HFFc6 (cell line): Measurements from ENCODE around the gene OSBPL8. TPM values are rescaled to one million over a fixed set of nuclear protein-coding genes. Genes with fewer than 3 reads are reported as not detected.

Experiments
- DNase-seq: peaks from one replicate; pipeline ENCODE4 v3.0.0-alpha.2; 2018
- H3K27ac Mint-ChIP-seq: 2 replicates; pipeline ENCODE4 v1.8.0; 2020; ENCODE audit warnings: mild to moderate bottlenecking, mixed read lengths
- H3K27me3 Mint-ChIP-seq: 2 replicates; pipeline ENCODE4 v1.8.0; 2021; ENCODE audit warnings: mild to moderate bottlenecking, moderate library complexity, mixed read lengths; ENCODE audit not compliant: insufficient read depth
- H3K36me3 Mint-ChIP-seq: 2 replicates; pipeline ENCODE4 v1.8.0; 2021; ENCODE audit warnings: low read depth, mixed read lengths
- H3K4me1 Mint-ChIP-seq: 2 replicates; pipeline ENCODE4 v1.8.0; 2020; ENCODE audit warnings: low read depth, mixed read lengths
- H3K4me3 Mint-ChIP-seq: 2 replicates; pipeline ENCODE4 v1.8.0; 2020; ENCODE audit warnings: mild to moderate bottlenecking, moderate library complexity, mixed read lengths
- H3K9me3 Mint-ChIP-seq: 2 replicates; pipeline ENCODE4 v1.8.0; 2020; ENCODE audit warnings: mild to moderate bottlenecking, mixed read lengths
- total RNA-seq, 6 experiments: library from RNA; stranded (reverse); fragmentation: NEBNext Ultra II Directional; extraction: Animal tissue kit (Norgen Biotek cat#: 25700); gene quantifications; 2 replicates in 1 of 6; 3 replicates in 5 of 6; pipeline ENCODE4 v1.2.3, GENCODE V29; 2021
- TF ChIP-seq, protein P1 (sequence below): fragments of 200-600 bp; sonication (generic); IDR thresholded peaks from 2 replicates; pipeline ENCODE4 v1.5.0; 2021; ENCODE audit warnings: antibody characterized with exemption, mild to moderate bottlenecking

Gene OSBPL8
- total RNA-seq, 6 experiments from 2014 or later: 66.8 to 77.8 (median 71.1) TPM

DNA sequence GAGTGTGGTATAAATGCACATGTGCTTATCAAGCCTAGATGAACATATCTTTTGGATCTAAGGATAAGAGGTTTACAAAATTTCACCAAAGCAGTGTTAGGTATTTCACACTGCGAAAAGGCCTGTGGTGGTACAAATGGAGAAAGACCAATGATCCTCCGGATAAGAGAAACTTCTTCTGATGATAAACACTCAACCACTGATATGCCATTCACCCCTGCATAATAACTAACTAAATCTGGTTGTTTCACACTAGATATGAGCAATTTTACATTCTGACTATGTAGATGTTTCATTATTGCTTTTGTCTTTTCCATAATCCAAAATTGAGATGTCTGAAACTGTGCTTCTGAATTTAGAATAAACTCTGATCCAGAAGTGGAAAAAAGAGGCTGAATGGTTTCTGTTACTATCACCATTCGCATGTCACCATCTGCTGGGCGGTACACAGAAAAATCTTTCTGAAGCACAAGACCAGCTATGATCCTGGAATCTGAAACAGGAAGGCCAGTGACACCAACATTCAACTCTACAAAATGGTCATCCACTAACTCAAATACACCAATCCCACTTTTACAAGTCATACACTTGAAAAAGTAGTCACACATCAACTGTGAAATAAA, 212.7 kb downstream of the OSBPL8 start:
- H3K27ac Mint-ChIP-seq: peak overlapping the region; percentile 92
- H3K36me3 Mint-ChIP-seq: no peaks in the 10 kb centered on the region
- H3K9me3 Mint-ChIP-seq: no peaks in the 10 kb centered on the region
- H3K4me3 Mint-ChIP-seq: peak overlapping the region; percentile 95
- peaks cover 57% of the 10 kb centered on the region for H3K4me1 Mint-ChIP-seq
- TF ChIP-seq, protein P1, sequence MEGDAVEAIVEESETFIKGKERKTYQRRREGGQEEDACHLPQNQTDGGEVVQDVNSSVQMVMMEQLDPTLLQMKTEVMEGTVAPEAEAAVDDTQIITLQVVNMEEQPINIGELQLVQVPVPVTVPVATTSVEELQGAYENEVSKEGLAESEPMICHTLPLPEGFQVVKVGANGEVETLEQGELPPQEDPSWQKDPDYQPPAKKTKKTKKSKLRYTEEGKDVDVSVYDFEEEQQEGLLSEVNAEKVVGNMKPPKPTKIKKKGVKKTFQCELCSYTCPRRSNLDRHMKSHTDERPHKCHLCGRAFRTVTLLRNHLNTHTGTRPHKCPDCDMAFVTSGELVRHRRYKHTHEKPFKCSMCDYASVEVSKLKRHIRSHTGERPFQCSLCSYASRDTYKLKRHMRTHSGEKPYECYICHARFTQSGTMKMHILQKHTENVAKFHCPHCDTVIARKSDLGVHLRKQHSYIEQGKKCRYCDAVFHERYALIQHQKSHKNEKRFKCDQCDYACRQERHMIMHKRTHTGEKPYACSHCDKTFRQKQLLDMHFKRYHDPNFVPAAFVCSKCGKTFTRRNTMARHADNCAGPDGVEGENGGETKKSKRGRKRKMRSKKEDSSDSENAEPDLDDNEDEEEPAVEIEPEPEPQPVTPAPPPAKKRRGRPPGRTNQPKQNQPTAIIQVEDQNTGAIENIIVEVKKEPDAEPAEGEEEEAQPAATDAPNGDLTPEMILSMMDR: peak; percentile 75
- peak; percentile 75 for DNase-seq
- peaks cover 3% of the 10 kb centered on the region; the same call in 1 of the 2 replicates for H3K27me3 Mint-ChIP-seq

DNA sequence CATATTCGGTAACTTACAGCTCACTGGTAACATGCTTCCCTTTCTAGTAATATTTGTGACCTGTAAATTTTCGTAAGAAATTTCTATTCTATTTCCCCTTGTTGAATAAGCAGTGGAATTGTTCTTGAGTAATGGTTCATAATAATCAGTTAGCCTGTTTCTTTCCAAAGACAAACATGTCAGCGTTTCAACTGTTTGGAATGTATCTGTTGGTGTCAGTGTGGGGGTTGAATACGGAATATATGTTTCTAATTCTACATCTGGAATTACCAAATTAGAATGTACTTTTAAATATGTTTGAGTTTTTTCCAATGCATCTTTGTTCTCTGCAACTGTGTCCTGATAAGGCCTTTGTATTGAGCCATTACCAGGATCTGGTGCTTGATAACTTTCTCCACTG, 213.3 kb downstream of the OSBPL8 start:
- Mint-ChIP-seq H3K27me3 (peaks cover 3% of the 10 kb centered on the region; the same call in 1 of the 2 replicates), H3K9me3 (no peaks in the 10 kb centered on the region), H3K4me1 (peaks cover 64% of the 10 kb centered on the region), H3K4me3 (peak overlapping the region; percentile 95), H3K27ac (peak overlapping the region; percentile 92), H3K36me3 (no peaks in the 10 kb centered on the region)
- TF ChIP-seq, protein P1: no peak
- DNase-seq: no peak

DNA sequence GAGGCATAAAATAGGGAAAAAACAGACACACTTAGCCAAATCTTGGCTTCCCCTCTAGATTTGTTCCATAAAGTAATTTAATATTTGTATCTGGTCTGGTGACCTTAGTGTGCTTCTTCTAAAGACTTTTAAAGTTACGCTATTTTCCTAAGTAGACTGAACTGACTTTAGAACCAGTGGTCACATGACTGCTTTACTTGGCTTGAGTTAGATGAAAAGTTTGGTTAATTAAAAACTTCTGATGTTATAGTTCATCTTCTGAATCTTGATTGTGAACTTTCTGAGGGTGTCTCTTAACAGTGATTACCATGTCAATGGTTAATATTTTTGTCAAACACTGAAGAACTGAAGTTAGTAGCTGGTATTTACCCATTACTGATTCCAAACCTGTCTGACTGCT, 214.0 kb downstream of the OSBPL8 start:
- no peaks in the 10 kb centered on the region for H3K9me3 Mint-ChIP-seq
- peaks cover 70% of the 10 kb centered on the region for H3K4me1 Mint-ChIP-seq
- no peak for DNase-seq
- TF ChIP-seq, protein P1: no peak
- peaks cover 3% of the 10 kb centered on the region; the same call in 1 of the 2 replicates for H3K27me3 Mint-ChIP-seq
- H3K27ac Mint-ChIP-seq: peak overlapping the region; percentile 92
- no peaks in the 10 kb centered on the region for H3K36me3 Mint-ChIP-seq
- no peak overlapping the region; the same call in 1 of the 2 replicates for H3K4me3 Mint-ChIP-seq

DNA sequence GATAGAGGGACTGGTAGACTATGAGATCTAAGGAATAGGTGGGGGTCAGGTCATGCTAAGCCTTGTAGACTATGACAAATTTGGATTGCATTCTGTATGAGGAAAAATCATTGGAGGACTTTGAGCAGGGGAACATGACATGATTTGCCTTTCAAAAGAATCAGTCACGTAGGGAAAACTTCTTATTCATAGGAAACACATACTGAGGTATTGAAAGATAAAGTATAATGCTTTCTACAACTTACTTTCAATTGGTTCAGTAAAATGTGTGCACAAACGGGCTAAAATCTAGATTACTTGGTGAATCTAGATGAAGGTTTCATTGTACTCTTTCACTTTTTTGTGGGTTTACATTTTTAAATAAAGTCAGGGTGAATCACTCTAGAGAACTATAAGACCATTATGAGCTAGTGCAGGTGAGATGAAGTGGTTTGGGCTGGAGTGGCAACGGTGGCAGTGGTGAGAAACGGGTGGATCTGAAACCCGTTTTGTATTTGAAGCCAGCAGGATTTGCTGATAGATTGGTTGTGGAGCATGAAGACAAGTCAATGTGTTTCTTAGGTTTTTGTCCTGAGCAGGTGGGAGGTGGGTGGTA, 218.0 kb downstream of the OSBPL8 start:
- H3K36me3 Mint-ChIP-seq: no peaks in the 10 kb centered on the region
- DNase-seq: peak; percentile 41
- peak overlapping the region; percentile 33 for H3K4me3 Mint-ChIP-seq
- peak overlapping the region; percentile 41 for H3K27ac Mint-ChIP-seq
- H3K9me3 Mint-ChIP-seq: no peaks in the 10 kb centered on the region
- peaks cover 85% of the 10 kb centered on the region for H3K4me1 Mint-ChIP-seq
- TF ChIP-seq, protein P1: no peak
- no peaks in the 10 kb centered on the region for H3K27me3 Mint-ChIP-seq

DNA sequence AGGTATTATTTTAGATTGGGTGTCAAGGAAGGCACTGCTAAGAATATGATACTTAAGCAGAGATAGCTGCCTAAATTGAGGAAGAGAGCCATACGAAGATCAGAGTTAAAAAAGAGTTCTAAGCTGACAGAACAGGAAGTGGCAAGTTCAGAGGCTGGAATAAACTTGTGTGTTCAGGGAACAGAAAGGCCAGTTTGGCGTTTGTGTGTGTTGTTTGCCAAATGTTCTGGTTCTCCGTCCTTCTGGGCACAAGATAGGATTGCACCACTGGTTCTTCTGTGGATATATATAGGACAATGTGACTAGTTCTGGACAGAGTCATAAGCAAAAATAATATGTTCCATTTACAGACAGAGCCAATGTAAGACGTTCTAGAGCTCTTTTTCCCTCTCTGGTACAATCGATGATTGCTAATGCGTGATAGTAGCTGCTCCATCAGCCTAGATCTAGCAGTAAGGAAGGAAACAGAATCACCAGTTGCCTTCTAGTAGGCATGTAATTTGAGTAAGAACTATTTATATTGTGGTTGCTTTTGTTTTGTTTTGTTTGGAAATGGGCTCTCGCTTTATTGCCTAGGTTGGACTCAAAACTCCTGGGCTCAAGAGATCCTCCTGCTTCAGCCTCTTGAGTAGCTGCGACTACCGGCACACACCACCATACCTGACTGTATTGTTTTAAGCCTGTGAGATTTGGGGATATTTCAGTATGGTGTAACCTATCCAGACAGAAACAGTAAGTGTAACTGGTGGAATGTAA, 218.7 kb downstream of the OSBPL8 start:
- Mint-ChIP-seq H3K27ac (peak overlapping the region; percentile 41), H3K4me3 (peak overlapping the region; percentile 33; the same call in 1 of the 2 replicates), H3K9me3 (no peaks in the 10 kb centered on the region), H3K27me3 (no peaks in the 10 kb centered on the region), H3K36me3 (no peaks in the 10 kb centered on the region), H3K4me1 (peaks cover 85% of the 10 kb centered on the region)
- TF ChIP-seq, protein P1: no peak
- DNase-seq: no peak
